Vagina (tissue), 2 donors: ENCODE results near the gene RGS6. TPM values are rescaled to one million over a fixed set of nuclear protein-coding genes. Genes with fewer than 3 reads are reported as not detected.

ENCODE experiments used
- DNase-seq, 2 donors: peaks; one replicate each; pipeline ENCODE4 v3.0.0-alpha.2; 2017; ENCODE audit errors: extremely low spot score in 2 of 2
- H3K27ac ChIP-seq: fragments of 200-600 bp; sonication (generic); one replicate; pipeline ENCODE4 v1.5.1; 2019
- H3K27me3 ChIP-seq: fragments of 200-600 bp; sonication (generic); one replicate; pipeline ENCODE4 v1.5.1; 2019
- H3K36me3 ChIP-seq, 2 donors: fragments of 200-600 bp; sonication (generic); one replicate each; pipeline ENCODE4 v1.5.1; 2017 to 2019
- H3K4me1 ChIP-seq: fragments of 200-600 bp; sonication (generic); one replicate; pipeline ENCODE4 v1.5.1; 2019
- H3K4me3 ChIP-seq, 2 donors: fragments of 200-600 bp; sonication (generic); 1 replicate in 1 of 2; 2 replicates in 1 of 2; pipeline ENCODE4 v1.5.1; 2016 to 2019
- H3K9me3 ChIP-seq: fragments of 200-600 bp; sonication (generic); one replicate; pipeline ENCODE4 v1.5.1; 2019
- CTCF ChIP-seq, 3 experiments: fragments of 450-650 bp in 2 of 3; fragments of 200-600 bp in 1 of 3; sonication (generic) in 1 of 3; IDR thresholded peaks; one replicate each; pipeline ENCODE4 v1.5.1; 2017 to 2019; ENCODE audit warnings: antibody characterized with exemption in 3 of 3, mild to moderate bottlenecking in 2 of 3, moderate library complexity in 2 of 3
- POLR2A ChIP-seq, 2 donors: fragments of 450-650 bp; IDR thresholded peaks; one replicate each; pipeline ENCODE4 v1.6.1; 2017; ENCODE audit warnings: antibody characterized with exemption in 2 of 2, mild to moderate bottlenecking in 2 of 2, moderate library complexity in 2 of 2
- POLR2AphosphoS5 ChIP-seq, 2 donors: sonication (generic); formaldehyde crosslinking; IDR thresholded peaks; one replicate each; pipeline ENCODE4 v1.9.0; 2017; ENCODE audit warnings: antibody characterized with exemption in 2 of 2, mild to moderate bottlenecking in 2 of 2, low read depth in 1 of 2; ENCODE audit not compliant: insufficient read depth in 1 of 2
- intact Hi-C: fragments of 100-400 bp; cut with DNase I; formaldehyde crosslinking; loops from one replicate; pipeline ENCODE4 v1.15.1; 2023
- total RNA-seq: library from RNA; depleted of rRNA; stranded (reverse); fragments of >200 nt; gene quantifications from one replicate; pipeline ENCODE4 v1.2.3, GENCODE V29; 2016

RGS6 gene
- total RNA-seq, 1 donor from 2014 or later, result 2.0 TPM

DNA sequence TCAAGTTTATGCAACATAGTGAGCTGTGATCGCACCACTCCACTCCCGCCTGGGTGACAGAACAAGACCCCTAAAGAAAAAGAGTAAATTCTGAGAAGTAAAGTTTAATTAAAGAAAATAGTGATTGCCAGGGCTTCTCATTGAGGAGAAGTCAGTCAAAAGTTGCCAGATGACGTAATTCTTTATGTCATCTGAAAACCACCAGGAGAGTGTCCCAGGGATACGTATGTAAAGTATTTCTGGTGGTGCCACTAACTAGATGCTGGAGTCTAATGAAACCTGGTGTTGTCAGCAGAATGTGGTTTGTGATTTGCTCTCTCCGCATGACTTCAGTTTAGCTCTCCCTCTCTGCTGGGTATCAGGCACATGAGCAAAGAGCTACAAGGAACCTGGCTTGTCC lies 569.2 kb downstream of the RGS6 start:
- Histone ChIP-seq H3K36me3 (no peaks in the 10 kb centered on the region), H3K27ac (no peak overlapping the region), H3K9me3 (no peaks in the 10 kb centered on the region), H3K4me3 (no peak overlapping the region), H3K4me1 (no peaks in the 10 kb centered on the region), H3K27me3 (no peaks in the 10 kb centered on the region)
- no peak for DNase-seq
- TF ChIP-seq POLR2AphosphoS5 (IDR thresholded peaks at IDR 0.05; ENCODE audit: insufficient read depth in 1 of 2, low read depth in 1 of 2) (no peak), CTCF (IDR thresholded peaks at IDR 0.05) (no peak), POLR2A (IDR thresholded peaks at IDR 0.05) (no peak)
- intact Hi-C loops, result no loop called here

GRCh38 chr14:72503271-72503670 lies 571.0 kb downstream of the RGS6 start:
- TF ChIP-seq POLR2A (IDR thresholded peaks at IDR 0.05) (no peak), POLR2AphosphoS5 (IDR thresholded peaks at IDR 0.05; ENCODE audit: insufficient read depth in 1 of 2, low read depth in 1 of 2) (no peak), CTCF (IDR thresholded peaks at IDR 0.05) (no peak)
- no peak for DNase-seq
- intact Hi-C loops, result no loop called here

GRCh38 chr14:72503696-72504368 lies 571.6 kb downstream of the RGS6 start:
- intact Hi-C loops, result no loop called here
- H3K9me3 ChIP-seq, result no peaks in the 10 kb centered on the region
- DNase-seq, result peak in 1 of 2 donors; percentile 25

More at GRCh38 chr14:72503271-72503670, 571.0 kb downstream of the RGS6 start:
- Histone ChIP-seq H3K9me3 (no peaks in the 10 kb centered on the region), H3K4me1 (no peaks in the 10 kb centered on the region), H3K27ac (no peak overlapping the region), H3K27me3 (no peaks in the 10 kb centered on the region), H3K4me3 (no peak overlapping the region), H3K36me3 (no peaks in the 10 kb centered on the region)

DNA sequence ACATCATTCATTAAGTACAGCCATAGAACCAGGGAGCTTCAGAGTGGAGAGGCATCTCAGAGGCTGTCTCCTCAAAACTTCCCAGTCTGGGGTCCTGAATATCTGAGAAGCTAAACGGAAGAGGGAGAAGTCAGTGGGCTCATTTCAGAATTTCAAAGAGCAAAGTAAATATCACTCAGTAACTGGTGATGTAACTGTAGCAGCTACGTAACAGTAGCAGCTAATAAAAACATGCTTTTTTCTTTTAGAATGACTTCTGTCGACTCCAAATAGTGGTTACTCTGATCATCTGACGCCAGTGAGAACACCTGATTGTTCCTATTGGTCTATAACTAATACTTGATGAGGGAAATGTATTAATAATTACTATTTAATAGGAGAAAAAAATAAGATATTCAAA lies 578.3 kb downstream of the RGS6 start:
- Histone ChIP-seq H3K4me3 (no peak overlapping the region), H3K4me1 (no peaks in the 10 kb centered on the region), H3K36me3 (no peaks in the 10 kb centered on the region), H3K9me3 (no peaks in the 10 kb centered on the region), H3K27ac (no peak overlapping the region), H3K27me3 (no peaks in the 10 kb centered on the region)
- intact Hi-C loops, result no loop called here
- no peak for TF ChIP-seq CTCF (IDR thresholded peaks at IDR 0.05)
- TF ChIP-seq POLR2A (IDR thresholded peaks at IDR 0.05), result no peak
- no peak for TF ChIP-seq POLR2AphosphoS5 (IDR thresholded peaks at IDR 0.05; ENCODE audit: insufficient read depth in 1 of 2, low read depth in 1 of 2)
- no peak for DNase-seq

More at GRCh38 chr14:72503696-72504368, 571.6 kb downstream of the RGS6 start:
- H3K27ac ChIP-seq, result no peak overlapping the region
- no peaks in the 10 kb centered on the region for H3K27me3 ChIP-seq
- H3K4me1 ChIP-seq, result no peaks in the 10 kb centered on the region
- H3K4me3 ChIP-seq, result no peak overlapping the region
- H3K36me3 ChIP-seq, result no peaks in the 10 kb centered on the region
- TF ChIP-seq POLR2A (IDR thresholded peaks at IDR 0.05) (no peak), CTCF (IDR thresholded peaks at IDR 0.05) (no peak), POLR2AphosphoS5 (IDR thresholded peaks at IDR 0.05; ENCODE audit: insufficient read depth in 1 of 2, low read depth in 1 of 2) (no peak)

DNA sequence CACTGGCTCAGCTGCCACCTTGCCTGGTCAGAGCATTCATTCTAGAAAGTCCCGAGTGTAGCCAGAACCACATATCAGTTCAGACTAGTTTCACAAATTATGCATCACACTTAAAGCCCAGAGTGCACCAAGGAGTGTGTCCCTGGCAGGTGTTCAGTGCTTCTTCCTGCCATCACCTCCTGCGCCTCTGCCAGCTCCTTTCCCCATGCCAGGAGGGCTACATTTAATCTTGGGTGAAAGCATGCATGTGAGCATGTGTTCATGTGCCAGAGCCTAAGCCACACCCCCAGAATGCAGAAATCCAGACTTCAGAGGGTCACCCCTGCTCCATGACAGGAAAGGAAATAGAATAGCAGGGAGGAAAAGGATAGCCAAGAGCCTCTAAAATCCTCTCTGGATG lies 580.1 kb downstream of the RGS6 start:
- Histone ChIP-seq H3K36me3 (no peaks in the 10 kb centered on the region), H3K27ac (no peak overlapping the region), H3K4me1 (no peaks in the 10 kb centered on the region), H3K4me3 (no peak overlapping the region), H3K27me3 (no peaks in the 10 kb centered on the region), H3K9me3 (no peaks in the 10 kb centered on the region)
- intact Hi-C loops, result no loop called here
- no peak for TF ChIP-seq POLR2A (IDR thresholded peaks at IDR 0.05)
- no peak for TF ChIP-seq POLR2AphosphoS5 (IDR thresholded peaks at IDR 0.05; ENCODE audit: insufficient read depth in 1 of 2, low read depth in 1 of 2)
- no peak for TF ChIP-seq CTCF (IDR thresholded peaks at IDR 0.05)
- DNase-seq, result no peak
